ENCODE measurements around the gene MMP14.

Gene MMP14

DNA sequence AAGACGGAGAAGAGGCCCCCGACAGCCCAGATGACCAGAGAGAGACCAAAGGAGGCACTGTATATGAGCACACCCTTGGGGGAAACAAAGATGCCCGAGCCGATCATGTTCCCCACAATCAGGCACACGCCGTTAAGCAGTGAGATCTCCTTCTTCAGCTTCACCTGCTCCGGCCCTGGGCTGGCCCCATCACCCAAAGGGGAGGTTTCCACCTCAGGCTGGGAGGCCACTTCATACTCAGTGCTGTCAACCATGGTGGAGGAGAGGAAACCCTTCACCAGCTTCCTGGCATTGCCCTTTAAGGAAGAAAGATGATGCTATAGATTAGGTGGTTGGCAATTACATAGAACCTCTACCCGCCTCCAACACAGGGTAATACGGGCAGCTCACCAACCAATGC, 23.2 kb upstream of the MMP14 start:
- H3K4me1 ChIP-seq (ENCODE audit: control insufficient read depth in 5 of 5, insufficient read depth in 5 of 5, low read length in 5 of 5), result peaks cover 0 to 10% (median 6%) of the 10 kb centered on the region in 5 donors
- H3K36me3 ChIP-seq (ENCODE audit: control insufficient read depth in 5 of 5, insufficient read depth in 5 of 5, low read length in 5 of 5), result peaks cover 0 to 7% (median 0%) of the 10 kb centered on the region in 5 donors
- no peak overlapping the region for H3K4me3 ChIP-seq (ENCODE audit: low read depth in 1 of 5, low read length in 5 of 5)
- H3K9me3 ChIP-seq (ENCODE audit: control insufficient read depth in 5 of 5, low read length in 5 of 5), result no peaks in the 10 kb centered on the region
- H3K27ac ChIP-seq (ENCODE audit: low read depth, low read length), result no peak overlapping the region
- H3K9ac ChIP-seq (ENCODE audit: low read length in 5 of 5), result peak overlapping the region in 1 of 5 donors; percentile 8
- H3K27me3 ChIP-seq (ENCODE audit: control insufficient read depth in 5 of 5, insufficient read depth in 4 of 5, low read length in 5 of 5), result peaks cover 0 to 2% (median 0%) of the 10 kb centered on the region in 5 donors

DNA sequence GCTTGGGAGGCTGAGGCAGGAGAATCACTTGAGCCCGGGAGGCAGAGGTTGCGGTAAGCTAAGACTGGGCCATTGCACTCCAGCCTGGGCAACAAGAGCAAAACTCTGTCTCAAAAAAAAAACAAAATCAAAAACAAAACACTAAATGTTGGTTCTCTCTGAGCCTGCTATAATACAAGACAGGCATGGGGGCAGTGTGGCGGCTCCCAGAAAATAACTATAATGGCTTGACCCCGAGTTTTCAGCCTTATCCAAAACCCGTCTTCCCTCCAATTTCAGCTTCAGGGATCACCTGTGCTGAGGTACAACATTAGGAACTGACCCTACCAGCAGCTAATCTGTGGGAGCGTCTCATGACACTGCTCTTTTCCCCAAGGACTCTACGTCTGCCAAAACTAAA, 22.0 kb upstream of the MMP14 start:
- peaks cover 0 to 7% (median 0%) of the 10 kb centered on the region in 5 donors for H3K36me3 ChIP-seq (ENCODE audit: control insufficient read depth in 5 of 5, insufficient read depth in 5 of 5, low read length in 5 of 5)
- H3K27ac ChIP-seq (ENCODE audit: low read depth, low read length), result peak overlapping the region; percentile 11
- H3K27me3 ChIP-seq (ENCODE audit: control insufficient read depth in 5 of 5, insufficient read depth in 4 of 5, low read length in 5 of 5), result peaks cover 0 to 3% (median under 1%) of the 10 kb centered on the region in 5 donors
- no peak overlapping the region for H3K9ac ChIP-seq (ENCODE audit: low read length in 5 of 5)
- H3K4me3 ChIP-seq (ENCODE audit: low read depth in 1 of 5, low read length in 5 of 5), result peak overlapping the region in 3 of 5 donors; percentile 11 to 34 (median 17)
- H3K4me1 ChIP-seq (ENCODE audit: control insufficient read depth in 5 of 5, insufficient read depth in 5 of 5, low read length in 5 of 5), result peaks cover 2 to 19% (median 10%) of the 10 kb centered on the region in 5 donors
- no peaks in the 10 kb centered on the region for H3K9me3 ChIP-seq (ENCODE audit: control insufficient read depth in 5 of 5, low read length in 5 of 5)

DNA sequence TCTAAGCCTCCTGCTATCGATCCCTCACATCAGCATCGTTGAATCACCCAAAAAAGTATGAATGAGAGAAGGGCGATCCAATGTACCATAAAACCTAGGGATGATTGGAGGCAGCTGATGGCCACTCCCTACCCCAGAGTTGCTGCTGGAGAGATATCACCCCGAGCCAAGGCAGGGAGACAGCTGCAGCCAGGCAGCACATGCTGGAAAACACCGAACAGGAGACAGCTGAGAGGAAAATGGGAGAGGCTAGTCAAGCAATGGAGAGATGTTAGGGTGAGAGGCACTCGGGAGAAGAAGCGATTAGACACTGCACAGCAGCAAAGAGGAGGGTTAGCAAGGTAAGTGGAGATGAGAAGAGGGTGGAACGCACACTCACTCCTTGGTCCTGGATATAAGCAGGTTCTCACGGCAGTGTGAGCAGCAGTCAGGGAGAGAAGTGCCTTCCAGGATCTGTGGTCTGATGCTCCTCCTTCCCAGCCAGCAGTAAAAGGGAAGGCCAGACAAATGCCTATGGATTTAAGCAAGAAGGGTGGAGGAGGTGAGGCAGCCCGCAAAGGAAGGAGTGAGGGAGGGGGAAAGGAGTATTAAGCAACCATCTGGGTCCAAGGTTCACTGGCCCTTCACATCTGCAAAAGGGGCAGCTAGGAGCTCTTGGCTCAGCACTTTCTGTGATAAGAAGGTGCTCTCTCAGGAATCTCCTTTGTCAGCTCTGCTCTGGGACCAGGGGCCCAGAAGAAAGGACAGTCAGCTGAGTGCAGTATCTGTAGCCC, 21.3 kb upstream of the MMP14 start, which contains the start of gene SLC7A7:
TSS of gene SLC7A7 (minus strand) at position 495 of the 773 bp plus-strand sequence. CDS start 2,037 bp downstream, outside the sequence.
- Histone ChIP-seq H3K9ac (ENCODE audit: low read length in 5 of 5) (peak within 1 kb of the TSS in 1 of 5 donors; percentile 14), H3K4me3 (ENCODE audit: low read depth in 1 of 5, low read length in 5 of 5) (peak within 1 kb of the TSS in 4 of 5 donors; percentile 11 to 34 (median 14)), H3K9me3 (ENCODE audit: control insufficient read depth in 5 of 5, low read length in 5 of 5) (no peaks in the 10 kb centered on the region), H3K27me3 (ENCODE audit: control insufficient read depth in 5 of 5, insufficient read depth in 4 of 5, low read length in 5 of 5) (peaks cover 0 to 7% (median 2%) of the 10 kb centered on the region in 5 donors), H3K36me3 (ENCODE audit: control insufficient read depth in 5 of 5, insufficient read depth in 5 of 5, low read length in 5 of 5) (peaks cover 0 to 7% (median 0%) of the 10 kb centered on the region in 5 donors), H3K27ac (ENCODE audit: low read depth, low read length) (peak within 1 kb of the TSS; percentile 11), H3K4me1 (ENCODE audit: control insufficient read depth in 5 of 5, insufficient read depth in 5 of 5, low read length in 5 of 5) (peaks cover 5 to 26% (median 18%) of the 10 kb centered on the region in 5 donors)

DNA sequence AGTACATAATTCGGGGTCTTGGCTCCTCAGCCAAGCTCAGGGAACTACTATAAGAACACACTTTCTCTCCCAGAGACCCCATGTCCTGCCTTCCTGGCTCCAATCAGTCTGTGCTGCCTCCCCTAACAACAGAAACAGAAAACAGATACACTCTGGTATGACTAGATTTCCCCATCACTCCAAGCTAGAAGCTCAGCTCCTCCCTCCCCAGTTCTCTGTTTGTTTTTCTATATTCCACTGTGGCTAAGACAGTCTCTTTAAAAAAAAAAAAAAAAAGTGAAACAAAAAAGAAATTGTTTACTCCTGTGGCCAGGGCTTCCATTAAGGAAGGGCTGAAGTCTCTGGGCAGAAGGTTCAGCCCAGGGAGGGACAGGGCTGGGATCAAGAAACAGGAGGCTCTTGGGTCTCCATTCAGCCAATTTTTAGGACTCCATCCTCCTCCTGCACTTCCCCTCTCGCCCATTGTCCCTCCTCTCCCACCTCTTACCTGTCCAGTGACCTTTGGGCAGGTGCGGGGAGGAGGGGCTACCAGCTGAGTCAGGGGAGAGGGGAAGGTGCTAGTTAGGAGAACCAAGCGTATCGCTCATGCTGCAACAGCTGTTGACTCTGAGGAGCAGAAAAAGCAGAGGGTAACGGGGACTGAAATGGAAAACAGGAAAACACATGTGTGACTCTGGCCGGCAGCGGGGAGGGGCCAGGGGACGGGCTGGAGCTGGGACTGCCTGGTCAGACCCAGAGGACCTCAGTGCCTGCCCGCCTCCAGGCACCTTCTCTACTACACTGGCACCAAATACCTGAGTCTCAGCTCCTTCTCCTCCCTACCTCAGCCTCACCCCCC, 17.0 kb upstream of the MMP14 start:
- H3K27me3 ChIP-seq (ENCODE audit: control insufficient read depth in 5 of 5, insufficient read depth in 4 of 5, low read length in 5 of 5), result peaks cover 0 to 11% (median 2%) of the 10 kb centered on the region in 5 donors
- peak overlapping the region in 4 of 5 donors; percentile 42 to 73 (median 58) for H3K9ac ChIP-seq (ENCODE audit: low read length in 5 of 5)
- peak overlapping the region; percentile 37 for H3K27ac ChIP-seq (ENCODE audit: low read depth, low read length)
- H3K4me1 ChIP-seq (ENCODE audit: control insufficient read depth in 5 of 5, insufficient read depth in 5 of 5, low read length in 5 of 5), result peaks cover 5 to 39% (median 30%) of the 10 kb centered on the region in 5 donors
- no peaks in the 10 kb centered on the region for H3K36me3 ChIP-seq (ENCODE audit: control insufficient read depth in 5 of 5, insufficient read depth in 5 of 5, low read length in 5 of 5)
- H3K9me3 ChIP-seq (ENCODE audit: control insufficient read depth in 5 of 5, low read length in 5 of 5), result no peaks in the 10 kb centered on the region
- H3K4me3 ChIP-seq (ENCODE audit: low read depth in 1 of 5, low read length in 5 of 5), result peak overlapping the region; percentile 47 to 74 (median 67)

DNA sequence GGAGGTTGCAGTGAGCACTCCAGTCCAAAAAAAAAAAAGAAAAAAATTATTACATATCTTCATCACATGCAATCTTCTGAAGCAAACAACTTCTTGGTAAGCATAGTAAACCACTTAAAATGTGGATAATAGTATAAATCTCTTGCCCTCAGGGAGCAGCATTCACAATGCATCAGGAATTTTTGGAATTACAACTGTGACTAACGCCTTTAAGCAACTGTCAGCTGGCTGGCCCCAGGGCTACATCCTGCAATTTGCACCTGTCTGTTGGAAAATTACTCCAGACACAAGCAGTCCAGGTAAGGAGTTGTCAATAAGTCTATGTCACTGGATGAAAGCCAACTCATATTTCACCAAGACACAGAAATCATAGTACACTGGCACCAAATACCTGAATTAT, 15.7 kb upstream of the MMP14 start:
- Histone ChIP-seq H3K27ac (ENCODE audit: low read depth, low read length) (no peak overlapping the region), H3K9ac (ENCODE audit: low read length in 5 of 5) (no peak overlapping the region), H3K36me3 (ENCODE audit: control insufficient read depth in 5 of 5, insufficient read depth in 5 of 5, low read length in 5 of 5) (no peaks in the 10 kb centered on the region), H3K27me3 (ENCODE audit: control insufficient read depth in 5 of 5, insufficient read depth in 4 of 5, low read length in 5 of 5) (peaks cover 0 to 13% (median 0%) of the 10 kb centered on the region in 5 donors), H3K4me3 (ENCODE audit: low read depth in 1 of 5, low read length in 5 of 5) (no peak overlapping the region), H3K4me1 (ENCODE audit: control insufficient read depth in 5 of 5, insufficient read depth in 5 of 5, low read length in 5 of 5) (peaks cover 5 to 40% (median 25%) of the 10 kb centered on the region in 5 donors), H3K9me3 (ENCODE audit: control insufficient read depth in 5 of 5, low read length in 5 of 5) (no peaks in the 10 kb centered on the region)

DNA sequence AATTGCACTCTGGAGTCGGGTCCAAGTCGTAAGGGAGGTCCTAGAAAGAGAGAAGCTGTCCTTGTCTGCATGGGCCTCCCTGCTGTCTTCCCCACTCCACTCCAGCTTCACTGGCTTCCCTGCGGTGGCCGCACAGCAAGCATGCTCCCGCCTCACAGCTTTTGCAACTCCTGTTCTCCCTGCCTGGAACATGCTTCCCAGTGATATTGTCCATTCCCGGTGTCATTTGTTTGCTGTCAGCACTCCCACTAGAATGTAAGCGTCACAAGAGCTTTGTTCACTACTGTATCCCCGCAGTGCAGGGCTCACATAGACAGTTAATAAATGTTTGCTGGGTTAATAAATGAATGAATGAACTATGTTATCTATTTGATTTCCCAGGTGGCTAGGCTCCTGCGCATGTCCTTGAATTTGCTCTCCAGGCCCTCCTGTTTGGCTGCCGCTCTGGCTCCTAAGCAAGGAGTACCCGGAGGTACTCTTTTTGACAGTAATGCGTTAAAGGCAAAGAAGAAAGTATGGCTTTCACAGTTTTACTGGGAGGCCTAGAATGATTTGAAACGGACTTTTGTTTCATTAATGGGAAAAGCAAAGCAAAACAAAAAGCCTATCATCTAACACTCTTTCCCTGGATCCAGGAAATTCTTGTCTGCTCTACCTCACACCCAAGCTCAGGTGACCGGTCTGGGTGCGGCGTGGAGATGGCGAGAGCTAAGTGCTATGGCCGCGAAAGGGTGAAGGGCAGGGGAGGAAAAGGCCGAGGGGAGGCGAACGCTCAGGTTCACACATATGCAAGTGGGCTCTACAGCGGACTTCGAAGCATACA, 15.0 kb upstream of the MMP14 start:
- H3K27me3 ChIP-seq (ENCODE audit: control insufficient read depth in 5 of 5, insufficient read depth in 4 of 5, low read length in 5 of 5), result peaks cover 0 to 13% (median 0%) of the 10 kb centered on the region in 5 donors
- H3K4me3 ChIP-seq (ENCODE audit: low read depth in 1 of 5, low read length in 5 of 5), result no peak overlapping the region
- peaks cover 5 to 40% (median 24%) of the 10 kb centered on the region in 5 donors for H3K4me1 ChIP-seq (ENCODE audit: control insufficient read depth in 5 of 5, insufficient read depth in 5 of 5, low read length in 5 of 5)
- H3K9ac ChIP-seq (ENCODE audit: low read length in 5 of 5), result no peak overlapping the region
- H3K36me3 ChIP-seq (ENCODE audit: control insufficient read depth in 5 of 5, insufficient read depth in 5 of 5, low read length in 5 of 5), result no peaks in the 10 kb centered on the region
- H3K9me3 ChIP-seq (ENCODE audit: control insufficient read depth in 5 of 5, low read length in 5 of 5), result no peaks in the 10 kb centered on the region
- H3K27ac ChIP-seq (ENCODE audit: low read depth, low read length), result no peak overlapping the region

DNA sequence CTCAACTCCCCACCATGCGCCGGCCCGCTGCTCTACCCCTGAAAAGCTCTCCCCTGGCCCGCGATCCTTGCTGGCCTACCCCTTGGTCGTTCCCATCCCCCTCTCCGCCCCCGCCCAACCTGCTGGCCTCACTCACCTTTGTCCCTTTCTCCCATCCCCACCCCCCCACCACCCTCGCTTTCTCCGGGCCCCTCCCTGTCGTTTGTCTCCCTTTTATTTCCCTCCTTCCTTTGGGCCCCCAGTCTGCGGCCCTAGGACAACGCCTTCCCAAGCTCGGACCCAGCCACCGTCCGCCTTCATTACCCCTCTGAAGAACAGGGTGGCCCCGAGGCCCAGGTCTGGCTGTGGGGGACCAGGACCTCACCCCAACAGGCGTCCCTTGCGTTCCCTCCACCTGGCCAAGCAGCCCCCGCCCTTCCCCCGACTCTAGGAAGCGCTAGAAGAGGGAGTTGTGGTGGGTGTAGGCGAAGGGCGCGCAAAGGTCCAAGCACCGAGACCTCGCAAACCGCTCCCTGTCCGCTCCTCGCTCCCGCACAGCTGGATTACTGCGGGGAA, 14.3 kb upstream of the MMP14 start:
- Histone ChIP-seq H3K4me1 (ENCODE audit: control insufficient read depth in 5 of 5, insufficient read depth in 5 of 5, low read length in 5 of 5) (peaks cover 5 to 40% (median 24%) of the 10 kb centered on the region in 5 donors), H3K9ac (ENCODE audit: low read length in 5 of 5) (peak overlapping the region in 3 of 5 donors; percentile 47 to 64 (median 55)), H3K27me3 (ENCODE audit: control insufficient read depth in 5 of 5, insufficient read depth in 4 of 5, low read length in 5 of 5) (peaks cover 0 to 13% (median 0%) of the 10 kb centered on the region in 5 donors), H3K4me3 (ENCODE audit: low read depth in 1 of 5, low read length in 5 of 5) (peak overlapping the region in 4 of 5 donors; percentile 19 to 52 (median 36)), H3K9me3 (ENCODE audit: control insufficient read depth in 5 of 5, low read length in 5 of 5) (no peaks in the 10 kb centered on the region), H3K27ac (ENCODE audit: low read depth, low read length) (no peak overlapping the region), H3K36me3 (ENCODE audit: control insufficient read depth in 5 of 5, insufficient read depth in 5 of 5, low read length in 5 of 5) (no peaks in the 10 kb centered on the region)

DNA sequence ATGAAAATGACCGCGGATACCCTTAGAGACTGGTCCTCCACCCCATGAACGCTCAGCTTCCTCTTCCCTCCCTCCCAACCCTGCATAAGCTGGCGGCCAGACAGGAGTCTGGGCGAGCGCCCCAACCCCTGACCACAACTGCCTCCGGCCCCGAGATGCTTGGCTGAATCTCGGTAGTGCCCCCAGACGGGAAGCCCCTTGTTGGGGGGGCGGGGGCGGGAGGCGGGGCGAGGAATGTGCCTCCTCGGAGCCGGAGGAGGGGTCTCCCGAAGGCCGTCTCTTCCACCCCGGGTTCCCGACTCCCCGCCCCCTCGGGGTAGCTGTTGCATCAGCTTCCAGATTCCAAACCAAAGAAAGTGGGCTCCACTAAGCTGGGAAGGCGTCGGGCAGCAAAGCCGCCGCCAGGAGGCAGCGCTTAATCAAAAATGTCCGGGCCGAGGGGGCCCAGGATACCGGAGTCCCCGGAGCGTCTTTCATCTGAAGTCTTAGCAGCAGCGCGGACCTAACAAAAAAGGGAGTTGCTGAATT, 13.8 kb upstream of the MMP14 start:
- H3K4me1 ChIP-seq (ENCODE audit: control insufficient read depth in 5 of 5, insufficient read depth in 5 of 5, low read length in 5 of 5), result peaks cover 5 to 39% (median 24%) of the 10 kb centered on the region in 5 donors
- H3K36me3 ChIP-seq (ENCODE audit: control insufficient read depth in 5 of 5, insufficient read depth in 5 of 5, low read length in 5 of 5), result no peaks in the 10 kb centered on the region
- no peaks in the 10 kb centered on the region for H3K9me3 ChIP-seq (ENCODE audit: control insufficient read depth in 5 of 5, low read length in 5 of 5)
- peak overlapping the region; percentile 19 to 52 (median 39) for H3K4me3 ChIP-seq (ENCODE audit: low read depth in 1 of 5, low read length in 5 of 5)
- H3K27ac ChIP-seq (ENCODE audit: low read depth, low read length), result no peak overlapping the region
- H3K9ac ChIP-seq (ENCODE audit: low read length in 5 of 5), result peak overlapping the region in 3 of 5 donors; percentile 47 to 64 (median 55)
- peaks cover 0 to 13% (median 0%) of the 10 kb centered on the region in 5 donors for H3K27me3 ChIP-seq (ENCODE audit: control insufficient read depth in 5 of 5, insufficient read depth in 4 of 5, low read length in 5 of 5)

Data from subcutaneous abdominal adipose tissue (tissue), 5 donors.